Lower leg skin (tissue), 4 donors: ENCODE results near the gene CISH. TPM values are rescaled to one million over a fixed set of nuclear protein-coding genes. Genes with fewer than 3 reads are reported as not detected.

Source experiments
- DNase-seq, 2 donors: peaks; one replicate each; pipeline ENCODE4 v3.0.0-alpha.2; 2019; ENCODE audit warnings: low spot score in 2 of 2
- H3K4me3 ChIP-seq: fragments of 200-600 bp; sonication (generic); 2 replicates; pipeline ENCODE4 v1.5.1; 2017; ENCODE audit warnings: mild to moderate bottlenecking, low read depth; ENCODE audit not compliant: poor library complexity, severe bottlenecking
- CTCF ChIP-seq, 3 donors: fragments of 450-650 bp; IDR thresholded peaks; one replicate each; pipeline ENCODE4 v1.5.1; 2016; ENCODE audit warnings: antibody characterized with exemption in 3 of 3, mild to moderate bottlenecking in 3 of 3, moderate library complexity in 2 of 3
- POLR2A ChIP-seq, 2 donors: fragments of 450-650 bp; IDR thresholded peaks; one replicate each; pipeline ENCODE4 v1.6.1; 2016 to 2017; ENCODE audit warnings: antibody characterized with exemption in 2 of 2, mild to moderate bottlenecking in 1 of 2, moderate library complexity in 1 of 2
- WGBS, 2 donors: methylation state at CpG; one replicate each; pipeline ENCODE4 v1.1.5; 2018; 5-methylcytosine and 5-hydroxymethylcytosine counted together
- intact Hi-C: fragments of 100-400 bp; cut with DNase I; formaldehyde crosslinking; loops from one replicate; pipeline ENCODE4 v1.15.0; 2023; ENCODE audit warnings: low total_unique reads
- total RNA-seq, 4 donors: library from RNA; depleted of rRNA; stranded (reverse); fragments of >200 nt; gene quantifications; one replicate each; pipeline ENCODE4 v1.1.0, GENCODE V29; 2016

Gene CISH
- total RNA-seq, 4 donors from 2014 or later: 10.4 to 14.5 (median 12.9) TPM

GRCh38 chr3:50563867-50564266, 47.7 kb downstream of the CISH start:
- WGBS, 2 donors: 77 to 91% methylated on average over 2 of the region's 2 CpGs
- intact Hi-C loops: no loop called here
- TF ChIP-seq POLR2A (IDR thresholded peaks at IDR 0.05) (no peak), CTCF (IDR thresholded peaks at IDR 0.05) (no peak)
- DNase-seq: no peak
- no peak overlapping the region for H3K4me3 ChIP-seq

- TF ChIP-seq CTCF (IDR thresholded peaks at IDR 0.05): no peak
- no peak for TF ChIP-seq POLR2A (IDR thresholded peaks at IDR 0.05)
- 38 to 56% methylated on average over 2 of the region's 2 CpGs for WGBS, 2 donors
- no peak overlapping the region for H3K4me3 ChIP-seq
- intact Hi-C loops: no loop called here
- no peak for DNase-seq
These were observed 48.7 kb downstream of the CISH start for GRCh38 chr3:50562861-50563260.

- DNase-seq: no peak
- no peak overlapping the region for H3K4me3 ChIP-seq
- no peak for TF ChIP-seq CTCF (IDR thresholded peaks at IDR 0.05)
- TF ChIP-seq POLR2A (IDR thresholded peaks at IDR 0.05): no peak
- intact Hi-C loops: no loop called here
These were observed 51.9 kb downstream of the CISH start for GRCh38 chr3:50559702-50560101.

GRCh38 chr3:50557915-50558314, 53.7 kb downstream of the CISH start:
- 61 to 68% methylated on average over 7 of the region's 7 CpGs for WGBS, 2 donors
- no peak for DNase-seq
- intact Hi-C loops: no loop called here

GRCh38 chr3:50557106-50557505, 54.5 kb downstream of the CISH start:
- no peak for TF ChIP-seq CTCF (IDR thresholded peaks at IDR 0.05)
- TF ChIP-seq POLR2A (IDR thresholded peaks at IDR 0.05): no peak
- WGBS, 2 donors: 68 to 69% methylated on average over 7 to 8 of the region's 8 CpGs
- no peak overlapping the region for H3K4me3 ChIP-seq
- no peak for DNase-seq
- intact Hi-C loops: no loop called here

More at GRCh38 chr3:50557915-50558314, 53.7 kb downstream of the CISH start:
- H3K4me3 ChIP-seq: no peak overlapping the region
- TF ChIP-seq CTCF (IDR thresholded peaks at IDR 0.05): no peak
- TF ChIP-seq POLR2A (IDR thresholded peaks at IDR 0.05): no peak

Other genes with a start within 250 kb of the CISH start
- 1 to 10 TPM; 1.1 to 2.0 (median 1.6) TPM for gene CACNA2D2, start 108.1 kb downstream of the CISH start, total RNA-seq
- gene C3orf18, start 44.0 kb downstream of the CISH start, total RNA-seq: 1 to 10 TPM in 3 of 4 donors, under 1 TPM in 1; 0.27 to 3.9 (median 2.0) TPM
- 1 to 10 TPM; 2.9 to 8.1 (median 4.8) TPM for gene HEMK1, start 42.3 kb downstream of the CISH start, total RNA-seq
- gene MAPKAPK3, start 5.4 kb upstream of the CISH start, total RNA-seq: 100 to 1,000 TPM in 2 of 4 donors, 10 to 100 TPM in 2; 65.2 to 128 (median 91.7) TPM
- 1 to 10 TPM; 2.0 to 4.5 (median 3.0) TPM for gene DOCK3, start 63.2 kb upstream of the CISH start, total RNA-seq